ES-I3 (cell line): ENCODE measurements around the gene NR1H2.
"Not testable (repeated sequence)": the region's sequence is repeated elsewhere in the genome, so short reads cannot be mapped to it uniquely, and the experiment has no call there.

Source experiments
- H3K36me3 ChIP-seq: 2 replicates; pipeline ENCODE4 v1.6.1; 2013; ENCODE audit warnings: mild to moderate bottlenecking, low read length, control low read depth, moderate library complexity; ENCODE audit not compliant: insufficient read depth
- H3K4me1 ChIP-seq: 2 replicates; pipeline ENCODE4 v1.6.1; 2013; ENCODE audit warnings: mild to moderate bottlenecking, control low read depth, low read length; ENCODE audit not compliant: insufficient read depth
- H3K9ac ChIP-seq: 2 replicates; pipeline ENCODE4 v1.6.1; 2013; ENCODE audit warnings: low read depth, mild to moderate bottlenecking, low read length, moderate library complexity
- H3K9me3 ChIP-seq: 2 replicates; pipeline ENCODE4 v1.6.1; 2013; ENCODE audit warnings: mild to moderate bottlenecking, low read length, moderate library complexity; ENCODE audit not compliant: control insufficient read depth, insufficient read depth

NR1H2 gene

GRCh38 chr19:50376166-50377050, at the start of gene NR1H2:
TSS of gene NR1H2 (plus strand) at chr19:50376457. CDS start at chr19:50377606, 1,149 bp downstream.
- Histone ChIP-seq H3K36me3 (0 out of 2 replicates have a peak, but pooled peaks cover 5% of the 10 kb centered on the region), H3K4me1 (no peaks in the 10 kb centered on the region; the same call in 1 of the 2 replicates), H3K9me3 (no peaks in the 10 kb centered on the region), H3K9ac (peak within 1 kb of the TSS; percentile 96)

- H3K36me3 ChIP-seq = no peaks in the 10 kb centered on the region
- no peaks in the 10 kb centered on the region for H3K9me3 ChIP-seq
- H3K4me1 ChIP-seq = peaks cover 17% of the 10 kb centered on the region
- no peak overlapping the region; the same call in 1 of the 2 replicates for H3K9ac ChIP-seq
Observed at GRCh38 chr19:50327013-50327412, 49.2 kb upstream of the NR1H2 start.

- Histone ChIP-seq H3K9ac (peak overlapping the region; percentile 34; the same call in 1 of the 2 replicates), H3K4me1 (peaks cover 16% of the 10 kb centered on the region), H3K36me3 (no peaks in the 10 kb centered on the region), H3K9me3 (no peaks in the 10 kb centered on the region)
Observed at GRCh38 chr19:50327461-50328223, 48.6 kb upstream of the NR1H2 start.

- Histone ChIP-seq H3K9me3 (no peaks in the 10 kb centered on the region), H3K4me1 (peaks cover 16% of the 10 kb centered on the region), H3K9ac (peak overlapping the region; percentile 48; the same call in 1 of the 2 replicates), H3K36me3 (no peaks in the 10 kb centered on the region)
Observed at GRCh38 chr19:50328224-50328872, 47.9 kb upstream of the NR1H2 start.

GRCh38 chr19:50328873-50329145, 47.4 kb upstream of the NR1H2 start:
- no peaks in the 10 kb centered on the region for H3K36me3 ChIP-seq
- H3K9ac ChIP-seq = no peak overlapping the region
- H3K4me1 ChIP-seq = peaks cover 16% of the 10 kb centered on the region
- H3K9me3 ChIP-seq = no peaks in the 10 kb centered on the region

DNA sequence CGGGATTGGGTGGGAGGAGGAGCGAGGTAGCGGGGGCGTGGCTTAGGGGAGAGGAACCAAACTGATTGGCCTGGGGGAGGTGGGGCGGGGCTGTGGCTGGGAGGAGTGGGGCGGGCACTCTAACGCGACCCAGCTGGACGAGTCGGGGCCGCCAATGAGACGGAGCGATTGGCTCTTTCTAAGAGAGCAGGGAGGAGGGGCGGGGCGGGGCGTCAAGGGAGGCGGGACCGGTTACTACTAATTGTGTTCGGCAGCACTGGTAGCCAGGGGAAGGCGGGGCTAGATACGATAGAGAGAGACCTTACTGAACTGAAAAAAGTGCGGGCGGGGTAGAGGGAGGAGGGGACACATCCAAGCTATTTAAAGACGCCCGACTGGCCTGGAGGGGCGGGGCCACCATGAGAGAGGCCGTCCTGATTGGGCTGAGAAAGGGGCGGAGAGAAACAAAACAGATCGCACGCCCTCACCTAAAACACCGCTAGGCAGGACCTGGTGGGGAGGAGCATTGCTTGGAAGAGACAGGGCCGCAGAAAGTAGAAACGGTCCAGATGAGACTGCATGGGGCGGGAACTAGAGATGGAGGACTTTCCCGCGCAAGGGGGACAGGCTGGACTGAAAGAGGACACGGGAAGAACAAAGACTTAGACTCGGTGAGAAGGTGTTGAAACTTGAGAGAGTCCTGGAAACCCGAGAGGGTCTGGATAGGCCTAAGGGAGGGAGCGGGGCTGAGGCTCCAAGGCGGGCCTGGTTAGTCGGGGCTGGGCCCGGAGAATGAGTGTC, 46.9 kb upstream of the NR1H2 start, which contains the start of gene KCNC3:
TSS of gene KCNC3 (minus strand) at position 232 of the 780 bp plus-strand sequence. CDS start 295 bp downstream, outside the sequence.
- Histone ChIP-seq H3K9me3 (no peaks in the 10 kb centered on the region), H3K4me1 (peaks cover 16% of the 10 kb centered on the region), H3K36me3 (no peaks in the 10 kb centered on the region), H3K9ac (peak within 1 kb of the TSS; percentile 86)

DNA sequence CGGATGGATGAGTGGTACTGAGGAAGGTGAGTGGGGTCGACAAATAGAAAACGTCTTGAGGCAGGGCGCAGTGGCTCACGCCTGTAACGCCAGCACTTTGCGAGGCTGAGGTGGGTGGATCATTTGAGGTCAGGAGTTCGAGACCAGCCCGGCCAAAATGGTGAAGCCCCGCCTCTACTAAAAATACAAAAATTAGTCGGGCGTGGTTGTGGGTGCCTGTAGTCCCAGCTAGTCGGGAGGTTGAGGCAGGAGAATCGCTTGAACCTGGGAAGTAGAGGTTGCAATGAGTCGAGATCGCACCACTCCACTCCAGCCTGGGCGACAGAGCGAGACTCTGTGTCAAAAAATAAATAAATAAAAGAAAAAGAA, 46.3 kb upstream of the NR1H2 start:
- H3K9ac ChIP-seq = peak overlapping the region; percentile 86
- peaks cover 14% of the 10 kb centered on the region for H3K4me1 ChIP-seq
- not testable (repeated sequence) for H3K9me3 ChIP-seq, H3K36me3 ChIP-seq

DNA sequence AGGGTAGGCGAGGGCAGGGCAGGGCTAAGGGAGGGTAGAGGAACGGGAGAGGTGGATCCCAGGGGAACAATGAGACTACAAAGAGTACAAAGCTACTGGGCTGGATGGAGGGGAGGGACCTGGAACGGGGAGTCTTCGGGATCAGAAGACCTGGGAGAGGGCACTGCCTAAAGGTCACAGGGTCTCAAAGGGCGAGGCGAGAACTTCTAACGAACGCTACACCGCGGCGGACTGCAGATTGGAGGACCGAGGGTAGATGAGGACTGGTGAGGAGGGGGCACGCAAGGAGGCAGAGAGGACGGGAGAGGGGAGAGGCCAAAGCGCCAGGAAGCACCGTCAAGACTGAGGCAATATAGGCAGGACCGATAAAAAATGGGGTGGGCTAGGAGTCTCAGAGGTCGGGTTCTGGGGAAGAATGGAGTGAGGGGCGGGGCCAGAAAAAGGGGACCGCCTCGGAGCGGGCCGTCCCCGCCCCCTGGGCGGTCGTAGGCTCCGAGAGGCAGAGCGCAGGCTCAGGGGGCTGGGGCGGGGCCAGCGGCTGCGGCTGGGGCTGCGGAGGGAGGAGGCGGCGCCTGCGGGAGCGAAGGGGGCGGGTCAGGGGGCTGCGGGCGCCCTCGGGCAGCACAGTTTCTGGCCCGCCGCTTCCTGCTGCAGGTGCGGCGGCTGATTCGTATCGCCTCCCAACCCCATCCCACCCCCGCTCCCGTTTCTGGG, 45.7 kb upstream of the NR1H2 start:
- no peaks in the 10 kb centered on the region for H3K36me3 ChIP-seq
- no peaks in the 10 kb centered on the region for H3K9me3 ChIP-seq
- peaks cover 11% of the 10 kb centered on the region for H3K4me1 ChIP-seq
- H3K9ac ChIP-seq = peak overlapping the region; percentile 86

- Histone ChIP-seq H3K9me3 (no peaks in the 10 kb centered on the region), H3K4me1 (peaks cover 14% of the 10 kb centered on the region), H3K36me3 (no peaks in the 10 kb centered on the region), H3K9ac (peak overlapping the region; percentile 82; the same call in 1 of the 2 replicates)
Observed at GRCh38 chr19:50331221-50331993, 44.9 kb upstream of the NR1H2 start.

DNA sequence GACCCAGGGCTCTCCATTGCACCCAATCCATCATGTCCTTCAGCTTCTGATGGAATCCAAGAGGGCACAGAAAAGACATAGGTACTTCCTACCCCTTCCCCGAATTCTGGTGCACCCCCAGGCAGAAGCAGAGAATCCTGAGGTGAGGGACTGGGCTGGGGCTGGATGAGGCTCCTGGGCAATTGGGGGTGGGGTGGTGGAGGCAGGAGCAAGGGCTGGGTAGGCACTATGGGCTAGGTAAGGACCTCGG, 44.3 kb upstream of the NR1H2 start:
- peaks cover 14% of the 10 kb centered on the region for H3K4me1 ChIP-seq
- H3K9ac ChIP-seq = peak overlapping the region; percentile 82; the same call in 1 of the 2 replicates
- no peaks in the 10 kb centered on the region for H3K36me3 ChIP-seq
- no peaks in the 10 kb centered on the region for H3K9me3 ChIP-seq

DNA sequence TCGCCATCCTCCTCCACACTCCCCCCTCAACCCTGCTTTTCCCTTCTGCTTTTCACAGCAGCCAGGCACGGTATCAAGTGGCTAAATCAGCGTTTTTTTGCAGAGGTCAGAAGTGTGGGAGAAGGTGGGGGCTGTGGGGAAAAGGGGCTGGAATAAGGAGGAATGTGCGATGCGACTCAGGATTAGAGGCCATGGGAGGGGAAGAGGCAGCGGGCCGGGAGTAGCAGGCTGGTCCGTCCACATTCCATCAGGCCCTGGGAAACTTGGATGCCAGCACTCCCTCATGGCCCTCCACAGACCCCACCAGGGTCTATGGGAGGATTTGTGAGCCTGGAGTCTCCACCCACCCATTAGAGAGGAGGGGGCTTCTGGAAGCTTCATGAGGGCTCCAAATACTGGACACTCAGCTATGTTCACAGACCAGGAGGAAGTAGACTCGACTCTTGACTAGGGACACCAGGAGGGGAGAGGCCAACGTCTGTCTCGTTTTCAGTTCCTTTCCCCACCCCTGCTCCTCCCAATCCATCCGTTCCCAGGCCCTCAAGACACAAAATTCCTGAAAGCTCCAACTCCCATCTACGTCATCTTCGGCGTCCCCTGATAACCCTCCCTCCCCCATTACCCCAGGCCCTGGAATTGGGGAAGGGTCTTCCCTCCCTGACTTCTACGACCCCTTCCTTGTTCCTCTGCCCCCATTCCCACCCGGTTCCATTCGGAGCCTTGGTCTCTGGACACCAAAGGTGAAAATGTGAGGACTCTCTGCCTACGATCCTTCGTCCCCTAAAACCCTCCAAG, 43.8 kb upstream of the NR1H2 start:
- H3K9ac ChIP-seq = peak overlapping the region; percentile 82
- H3K36me3 ChIP-seq = no peaks in the 10 kb centered on the region
- H3K4me1 ChIP-seq = peaks cover 12% of the 10 kb centered on the region; the same call in 1 of the 2 replicates
- no peaks in the 10 kb centered on the region for H3K9me3 ChIP-seq

GRCh38 chr19:50333235-50333736, 43.0 kb upstream of the NR1H2 start:
- H3K4me1 ChIP-seq = peaks cover 12% of the 10 kb centered on the region; the same call in 1 of the 2 replicates
- H3K9me3 ChIP-seq = no peaks in the 10 kb centered on the region
- no peaks in the 10 kb centered on the region for H3K36me3 ChIP-seq
- peak overlapping the region; percentile 82 for H3K9ac ChIP-seq
